GM18502 (cell line): Measurements from ENCODE around the gene TAT.
"Not testable (repeated sequence)": the region's sequence is repeated elsewhere in the genome, so short reads cannot be mapped to it uniquely, and the experiment has no call there.

Experiments used
- ATAC-seq: cut with Tn5 transposase; IDR thresholded peaks from one replicate; pipeline ENCODE4 v1.9.1; 2021; ENCODE audit warnings: mild to moderate bottlenecking; ENCODE audit not compliant: unreplicated experiment, poor library complexity

Gene TAT

GRCh38 chr16:71576971-71577370, at the start of gene TAT:
Gene TAT (minus strand): TSS chr16:71577092. CDS start chr16:71576415, 677 bp downstream.
- ATAC-seq = no peak

GRCh38 chr16:71626018-71626857, 49.3 kb upstream of the TAT start, which contains the start of gene MARVELD3:
Gene MARVELD3 (plus strand): TSS chr16:71626184. CDS start chr16:71626230, 46 bp downstream.
- no peak for ATAC-seq

DNA sequence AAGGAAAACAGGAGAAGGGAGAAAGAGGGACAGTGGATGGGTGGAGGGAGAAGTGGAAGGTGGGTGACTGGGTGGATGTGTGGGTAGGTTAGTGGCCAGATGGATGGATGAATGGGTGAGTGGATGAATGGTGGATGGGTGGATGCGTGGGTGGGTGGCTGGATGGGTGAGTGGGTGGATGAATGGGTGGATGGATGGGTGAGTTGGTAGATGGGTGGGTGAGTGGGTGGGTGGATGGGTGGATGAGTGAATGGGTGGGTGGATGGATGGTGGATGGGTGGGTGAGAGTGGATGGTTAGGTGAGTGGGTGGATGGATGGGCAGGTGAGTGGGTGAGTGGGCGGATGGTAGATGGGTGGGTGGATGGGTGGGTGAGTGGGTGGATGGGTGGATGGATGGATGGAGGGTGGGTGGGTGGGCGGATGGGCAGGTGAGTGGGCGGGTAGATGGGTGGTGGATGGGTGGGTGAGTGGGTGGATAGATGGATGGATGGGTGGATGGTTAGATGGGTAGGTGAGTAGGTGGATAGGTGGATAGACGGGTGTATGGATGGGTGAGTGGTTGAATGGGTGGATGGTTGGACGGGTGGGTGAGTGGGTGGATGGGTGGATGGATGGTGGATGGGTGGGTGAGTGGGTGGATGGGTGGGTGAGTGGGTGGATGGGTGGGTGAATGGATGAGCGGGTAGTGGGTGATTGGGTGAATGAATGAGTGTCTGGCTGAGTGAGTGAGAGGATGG, 48.4 kb upstream of the TAT start:
- no peak for ATAC-seq

DNA sequence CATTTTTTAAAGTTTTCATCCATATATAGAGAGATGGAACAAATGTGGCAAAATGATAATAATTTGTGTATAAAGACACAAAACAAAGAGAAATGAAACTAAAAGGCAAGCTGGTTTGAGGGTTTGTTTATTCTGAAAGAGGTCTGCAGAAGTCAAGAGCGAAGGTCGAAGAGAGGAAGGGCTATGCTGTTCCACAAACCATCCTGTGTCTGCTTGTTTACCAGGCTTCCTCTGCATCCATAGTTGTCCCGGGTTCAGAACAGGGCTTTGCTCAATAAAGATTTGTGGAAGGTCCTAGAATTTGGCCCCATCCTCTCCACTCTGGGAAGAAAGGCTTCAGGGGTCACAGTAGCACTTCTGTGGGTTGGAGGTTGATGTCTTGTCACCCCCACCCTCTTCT, 46.7 kb upstream of the TAT start:
- ATAC-seq = peak; percentile 49

- ATAC-seq = no peak
Measured at GRCh38 chr16:71622088-71622487, 45.2 kb upstream of the TAT start.

GRCh38 chr16:71618429-71618828, 41.5 kb upstream of the TAT start:
- ATAC-seq = no peak

DNA sequence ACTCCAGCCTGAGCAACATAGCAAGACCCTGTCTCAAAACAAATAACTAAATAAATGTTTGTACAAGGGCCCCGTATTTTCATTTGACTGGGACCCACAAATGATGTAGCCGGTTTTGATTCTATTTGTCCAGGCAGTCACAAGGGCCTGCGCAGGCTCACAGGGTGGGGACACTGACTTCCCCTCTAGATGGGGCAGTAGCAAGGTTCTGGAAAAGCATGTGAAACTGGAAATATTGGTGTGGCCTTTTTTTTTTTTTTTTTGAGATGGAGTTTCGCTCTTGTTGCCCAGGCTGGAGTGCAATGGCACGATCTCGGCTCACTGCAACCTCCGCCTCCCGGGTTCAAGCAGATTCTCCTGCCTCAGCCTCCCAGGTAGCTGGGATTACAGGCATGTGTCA, 38.1 kb upstream of the TAT start:
- not testable (repeated sequence) for ATAC-seq

- peak; percentile 51 for ATAC-seq
Measured at GRCh38 chr16:71610936-71611871, 34.3 kb upstream of the TAT start.

DNA sequence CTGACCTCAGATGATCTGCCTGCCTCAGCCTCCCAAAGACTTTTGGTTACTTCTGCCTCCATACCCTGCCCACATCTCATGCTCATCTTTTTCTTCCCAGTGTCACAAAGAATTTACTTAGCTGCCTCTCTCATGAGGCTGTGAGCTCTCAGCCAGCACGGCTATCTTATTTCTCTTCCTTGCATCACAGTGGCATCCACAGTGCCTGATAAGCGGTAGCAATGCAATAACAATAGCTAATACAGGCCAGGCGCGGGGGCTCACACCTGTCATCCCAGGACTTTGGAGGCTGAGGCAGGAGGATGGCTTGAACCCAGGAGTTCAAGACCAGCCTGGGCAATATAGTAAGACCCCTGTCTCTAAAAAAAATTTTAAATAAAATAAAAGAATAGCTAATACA, 33.6 kb upstream of the TAT start:
- no peak for ATAC-seq

- ATAC-seq = no peak
Measured at GRCh38 chr16:71609066-71609465, 32.2 kb upstream of the TAT start.

- ATAC-seq = no peak
Measured at GRCh38 chr16:71600822-71601221, 23.9 kb upstream of the TAT start.

DNA sequence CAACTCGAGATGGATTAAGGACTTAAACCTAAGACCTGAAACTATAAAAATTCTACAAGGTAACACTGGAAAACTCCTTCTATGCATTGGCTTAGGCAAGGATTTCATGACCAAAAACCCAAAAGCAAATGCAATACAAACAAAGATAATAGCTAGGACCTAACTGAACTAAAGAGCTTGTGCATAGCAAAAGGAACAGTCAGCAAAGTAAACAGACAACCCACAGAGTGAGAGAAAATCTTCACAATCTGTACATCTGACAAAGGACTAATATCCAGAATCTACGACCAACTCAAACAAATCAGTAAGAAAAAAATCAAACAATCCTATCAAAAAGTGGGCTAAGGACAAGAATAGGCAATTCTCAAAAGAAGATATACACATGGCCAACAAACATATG, 21.5 kb upstream of the TAT start:
- not testable (repeated sequence) for ATAC-seq

DNA sequence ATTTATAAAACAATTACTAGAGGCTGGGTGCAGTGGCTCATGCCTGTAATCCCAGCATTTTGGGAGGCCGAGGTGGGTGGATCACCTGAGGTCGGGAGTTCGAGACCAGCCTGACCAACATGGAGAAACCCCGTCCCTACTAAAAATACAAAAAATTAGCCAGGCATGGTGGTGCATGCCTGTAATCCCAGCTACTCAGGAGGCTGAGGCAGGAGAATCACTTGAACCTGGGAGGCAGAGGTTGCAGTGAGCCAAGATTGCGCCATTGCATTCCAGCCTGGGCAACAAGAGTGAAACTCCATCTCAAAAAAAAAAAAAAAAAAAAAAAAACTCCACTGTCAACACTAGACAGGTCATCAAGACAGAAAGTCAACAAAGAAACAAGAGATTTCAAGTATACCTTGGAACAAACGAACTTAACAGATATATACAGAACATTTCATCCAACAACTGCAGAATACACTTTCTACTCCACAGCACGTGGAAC, 18.5 kb upstream of the TAT start:
- ATAC-seq = not testable (repeated sequence)

DNA sequence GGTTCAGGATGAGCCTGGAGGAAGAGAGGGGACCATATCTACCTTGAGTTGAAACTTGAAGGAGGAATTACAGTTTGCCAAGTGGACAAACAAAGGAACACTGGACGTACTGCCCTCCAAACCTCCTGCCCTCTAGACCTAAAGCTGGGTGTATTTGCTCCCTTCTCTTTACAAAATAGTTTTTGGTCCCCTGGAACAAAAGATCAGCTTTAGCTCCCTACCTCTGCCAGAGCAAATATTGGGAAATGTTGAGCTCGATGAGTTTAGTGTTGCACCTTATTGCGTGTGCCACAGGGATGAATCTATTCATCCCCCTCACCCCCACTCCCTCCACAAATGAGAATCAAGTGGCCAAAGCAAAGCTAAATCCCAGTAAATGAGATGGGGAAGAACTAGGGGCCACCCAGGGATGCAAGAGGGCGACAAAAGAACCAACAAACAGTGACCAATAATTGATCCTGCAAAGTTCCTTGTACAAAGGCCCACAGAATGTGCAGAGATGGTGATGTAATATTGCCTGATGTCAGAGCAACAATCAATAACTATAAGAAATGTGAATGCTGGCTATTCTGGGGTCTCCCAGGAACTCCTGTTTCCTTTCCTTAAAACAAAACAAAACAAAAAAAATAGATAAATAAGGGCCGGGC, 17.2 kb upstream of the TAT start:
- no peak for ATAC-seq

DNA sequence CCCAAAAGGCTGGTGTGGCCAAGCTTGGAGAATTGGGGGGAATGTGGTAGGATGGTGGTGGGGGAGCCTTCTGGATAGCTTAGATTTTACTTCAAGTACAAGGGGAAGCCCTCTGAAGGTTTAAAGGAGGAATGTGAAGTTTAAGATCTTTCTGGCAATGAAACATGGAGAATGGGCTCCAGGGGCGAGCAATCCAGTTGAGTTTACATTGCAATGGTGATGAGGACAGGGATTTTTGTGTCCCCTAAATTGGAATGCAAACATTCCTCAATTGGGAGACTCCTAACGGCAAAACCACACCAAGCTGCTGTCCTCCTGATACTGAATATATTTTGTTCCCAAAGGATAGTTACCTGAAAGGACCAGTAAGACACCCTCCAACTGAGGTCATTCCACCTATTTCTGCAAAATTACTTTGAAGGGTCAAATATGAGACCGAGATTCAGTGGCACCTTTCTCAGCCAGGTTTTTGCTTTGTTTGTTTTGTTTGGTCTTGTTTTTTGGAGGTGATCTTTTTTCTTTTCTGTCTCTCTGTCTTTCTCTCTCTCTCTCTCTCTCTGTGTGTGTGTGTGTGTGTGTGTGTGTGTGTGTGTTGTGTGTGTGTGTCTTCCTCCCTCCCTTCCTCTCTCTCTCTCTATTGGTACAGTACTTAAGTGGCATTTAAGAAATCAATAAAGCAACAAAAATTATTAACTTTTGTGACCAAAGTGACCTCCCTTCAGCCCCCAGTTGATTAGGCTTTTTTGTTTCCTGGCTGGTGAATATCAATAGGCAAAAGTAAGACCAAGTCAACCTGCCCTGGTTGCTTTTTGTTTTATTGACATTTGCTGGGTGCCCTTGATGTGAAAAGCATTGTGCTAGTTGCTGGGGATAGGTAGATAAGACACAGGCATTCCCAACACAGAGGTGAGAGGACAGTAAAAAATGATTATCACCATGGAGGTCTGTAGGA, 16.4 kb upstream of the TAT start:
- ATAC-seq = no peak

DNA sequence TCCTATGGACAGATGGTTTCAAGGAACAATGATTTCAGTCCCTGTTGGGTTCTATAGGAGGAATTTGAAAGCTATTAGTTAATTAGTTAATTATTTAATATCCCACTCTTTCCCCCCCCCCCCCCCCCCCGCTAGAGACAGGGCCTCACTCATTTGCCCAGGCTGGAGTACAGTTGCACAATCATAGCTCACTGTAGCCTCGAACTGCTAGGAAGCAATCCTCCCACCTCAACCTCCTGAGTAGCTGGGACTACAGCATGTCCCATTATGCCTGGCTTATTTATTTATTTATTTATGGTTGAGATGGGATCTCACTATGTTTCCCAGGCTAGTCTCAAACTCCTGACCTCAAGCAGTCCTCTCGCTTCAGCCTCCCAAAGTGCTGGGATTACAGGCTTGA, 15.0 kb upstream of the TAT start:
- no peak for ATAC-seq

DNA sequence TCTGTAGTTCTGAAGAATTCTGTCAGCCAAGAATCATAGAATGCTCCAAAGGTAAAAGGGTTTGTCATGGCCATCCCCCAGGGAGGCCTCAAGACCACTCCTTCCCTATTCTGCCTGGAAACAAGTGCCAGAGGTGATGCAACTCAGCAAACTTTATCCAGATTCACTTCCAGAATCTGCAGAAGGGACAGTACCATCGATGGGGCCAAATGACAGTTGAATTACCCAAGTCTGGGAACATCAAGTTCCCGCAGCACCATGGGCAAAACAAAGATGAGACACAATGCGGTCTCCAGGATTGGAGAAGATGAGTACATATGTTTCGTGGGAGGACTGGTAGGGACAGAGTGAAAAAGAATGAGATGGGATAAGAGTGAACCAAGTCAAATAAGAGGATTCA, 13.7 kb upstream of the TAT start:
- ATAC-seq = no peak

GRCh38 chr16:71590071-71590470, 13.2 kb upstream of the TAT start:
- not testable (repeated sequence) for ATAC-seq

DNA sequence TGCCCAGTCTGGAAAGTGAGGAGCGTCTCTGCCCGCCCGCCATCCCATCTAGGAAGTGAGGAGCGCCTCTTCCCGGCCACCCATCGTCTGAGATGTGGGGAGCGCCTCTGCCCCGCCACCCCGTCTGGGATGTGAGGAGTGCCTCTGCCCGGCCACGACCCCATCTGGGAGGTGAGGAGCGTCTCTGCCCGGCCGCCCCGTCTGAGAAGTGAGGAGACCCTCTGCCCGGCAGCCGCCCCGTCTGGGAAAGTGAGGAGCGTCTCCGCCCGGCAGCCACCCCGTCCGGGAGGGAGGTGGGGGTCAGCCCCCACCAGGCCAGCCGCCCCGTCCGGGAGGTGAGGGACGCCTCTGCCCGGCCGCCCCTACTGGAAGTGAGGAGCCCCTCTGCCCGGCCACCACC, 12.4 kb upstream of the TAT start:
- not testable (repeated sequence) for ATAC-seq
